PC-3 (cell line): Measurements from ENCODE around the gene TTC7B.

ENCODE experiments used
- EZH2 ChIP-seq: fragments of 300-600 bp; sonication (generic); IDR thresholded peaks from one replicate; pipeline ENCODE4 v1.6.1; 2017; ENCODE audit warnings: antibody characterized with exemption, mild to moderate bottlenecking, low read length; ENCODE audit not compliant: unreplicated experiment
- TF ChIP-seq, protein P1 (sequence below): fragments of 300-600 bp; sonication (generic); conservative IDR thresholded peaks from 2 replicates; pipeline ENCODE4 v1.5.1; 2017; ENCODE audit warnings: antibody characterized with exemption, low read depth, mild to moderate bottlenecking, low read length

- TF ChIP-seq, protein P1, sequence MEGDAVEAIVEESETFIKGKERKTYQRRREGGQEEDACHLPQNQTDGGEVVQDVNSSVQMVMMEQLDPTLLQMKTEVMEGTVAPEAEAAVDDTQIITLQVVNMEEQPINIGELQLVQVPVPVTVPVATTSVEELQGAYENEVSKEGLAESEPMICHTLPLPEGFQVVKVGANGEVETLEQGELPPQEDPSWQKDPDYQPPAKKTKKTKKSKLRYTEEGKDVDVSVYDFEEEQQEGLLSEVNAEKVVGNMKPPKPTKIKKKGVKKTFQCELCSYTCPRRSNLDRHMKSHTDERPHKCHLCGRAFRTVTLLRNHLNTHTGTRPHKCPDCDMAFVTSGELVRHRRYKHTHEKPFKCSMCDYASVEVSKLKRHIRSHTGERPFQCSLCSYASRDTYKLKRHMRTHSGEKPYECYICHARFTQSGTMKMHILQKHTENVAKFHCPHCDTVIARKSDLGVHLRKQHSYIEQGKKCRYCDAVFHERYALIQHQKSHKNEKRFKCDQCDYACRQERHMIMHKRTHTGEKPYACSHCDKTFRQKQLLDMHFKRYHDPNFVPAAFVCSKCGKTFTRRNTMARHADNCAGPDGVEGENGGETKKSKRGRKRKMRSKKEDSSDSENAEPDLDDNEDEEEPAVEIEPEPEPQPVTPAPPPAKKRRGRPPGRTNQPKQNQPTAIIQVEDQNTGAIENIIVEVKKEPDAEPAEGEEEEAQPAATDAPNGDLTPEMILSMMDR = no peak
- no peak for TF ChIP-seq EZH2
These were observed 18.8 kb downstream of the TTC7B start for GRCh38 chr14:90797451-90797850.
